Endothelial cell of umbilical vein (primary cell): ENCODE data around the gene PTPRK. TPM values are rescaled to one million over a fixed set of nuclear protein-coding genes. Genes with fewer than 3 reads are reported as not detected.

Experiments
- BruUV-seq: library from RNA; stranded (reverse); fragments of 400-500 nt; replicated peaks from 2 replicates; lab custom pipeline; 2021; lab: Mats Ljungman, UMichigan
- CTCF ChIA-PET: fragments of 300-600, 350-600 bp; sonication (Branson Sonifier 250); formaldehyde crosslinking; loops from one replicate; lab custom pipeline; 2021; ENCODE audit warnings: antibody characterized with exemption, inconsistent platforms; lab: Charles Lee
- POLR2A ChIA-PET: fragments of 300-600, 350-600 bp; sonication (Branson Sonifier 250); formaldehyde crosslinking; loops from one replicate; lab custom pipeline; 2021; ENCODE audit warnings: antibody characterized with exemption, inconsistent platforms; lab: Charles Lee
- DNase-seq: peaks from one replicate; pipeline ENCODE4 v3.0.0-alpha.2; 2011; ENCODE audit warnings: low read depth, low spot score
- FAIRE-seq: peaks from 2 replicates; lab custom pipeline; 2011; peaks lifted over from hg19 to GRCh38; lab: Jason Lieb, UNC
- H2AFZ ChIP-seq: 2 replicates; pipeline ENCODE4 v1.6.0; 2012; ENCODE audit warnings: low read depth, low read length, control low read depth, inconsistent platforms
- H3K27ac ChIP-seq: 2 replicates; pipeline ENCODE4 v1.5.1; 2011; ENCODE audit warnings: low read depth, mild to moderate bottlenecking, control low read depth, low read length, moderate library complexity; ENCODE audit not compliant: insufficient read depth
- H3K27me3 ChIP-seq, 2 experiments: 2 replicates each; pipeline versions ENCODE4 v1.6.0 to v1.6.1; 2011; ENCODE audit warnings: low read length in 2 of 2, mixed read lengths in 1 of 2; ENCODE audit not compliant: control insufficient read depth in 2 of 2, insufficient read depth in 2 of 2
- H3K36me3 ChIP-seq, 2 experiments: 2 replicates in 1 of 2; 3 replicates in 1 of 2; pipeline ENCODE4 v1.5.1; 2011; ENCODE audit warnings: low read length in 2 of 2, mild to moderate bottlenecking in 1 of 2, moderate library complexity in 1 of 2; ENCODE audit not compliant: control insufficient read depth in 2 of 2, insufficient read depth in 2 of 2; ENCODE audit errors: extremely low read depth in 1 of 2
- H3K4me1 ChIP-seq: 3 replicates; pipeline ENCODE4 v1.5.1; 2011; ENCODE audit warnings: mild to moderate bottlenecking, low read length; ENCODE audit not compliant: control insufficient read depth, insufficient read depth; ENCODE audit errors: extremely low read depth
- H3K4me2 ChIP-seq: 2 replicates; pipeline ENCODE4 v1.6.1; 2011; ENCODE audit warnings: low read length, control low read depth, mixed read lengths; ENCODE audit not compliant: insufficient read depth
- H3K4me3 ChIP-seq, 3 experiments: fragments of 200-600 bp in 1 of 3; sonication (generic), shearing (Covaris generic) in 1 of 3; replicated peaks in 1 of 3; 2 replicates each; pipeline ENCODE4 v1.5.1; 2011 to 2016; ENCODE audit warnings: control low read depth in 3 of 3, low read length in 3 of 3, mild to moderate bottlenecking in 2 of 3, inconsistent platforms in 1 of 3, low read depth in 1 of 3, moderate library complexity in 1 of 3; ENCODE audit not compliant: insufficient read depth in 1 of 3
- H3K79me2 ChIP-seq: 2 replicates; pipeline ENCODE4 v1.6.0; 2012; ENCODE audit warnings: low read length, inconsistent platforms; ENCODE audit not compliant: control insufficient read depth, insufficient read depth
- H3K9ac ChIP-seq: replicated peaks from 2 replicates; pipeline ENCODE3; 2011; ENCODE audit warnings: low read length, control low read depth; ENCODE audit not compliant: insufficient read depth; ENCODE audit errors: extremely low read depth
- H3K9me1 ChIP-seq: replicated peaks from 3 replicates; pipeline ENCODE4 v1.6.0; 2011; ENCODE audit warnings: mild to moderate bottlenecking, low read length; ENCODE audit not compliant: control insufficient read depth, insufficient read depth; ENCODE audit errors: extremely low read depth
- H3K9me3 ChIP-seq: replicated peaks from 2 replicates; pipeline ENCODE4 v1.5.1; 2012; ENCODE audit warnings: low read length, inconsistent platforms; ENCODE audit not compliant: control insufficient read depth, insufficient read depth
- H4K20me1 ChIP-seq: replicated peaks from 2 replicates; pipeline ENCODE3; 2011; ENCODE audit warnings: mild to moderate bottlenecking, low read length; ENCODE audit not compliant: control insufficient read depth, insufficient read depth; ENCODE audit errors: extremely low read depth
- CTCF ChIP-seq, 2 donors: IDR thresholded peaks; 1 replicate in 1 of 2; 2 replicates in 1 of 2; pipeline ENCODE4 v1.5.1; 2011; ENCODE audit warnings: low read length in 2 of 2, mild to moderate bottlenecking in 2 of 2, moderate library complexity in 2 of 2, control low read depth in 1 of 2, inconsistent platforms in 1 of 2, low read depth in 1 of 2; ENCODE audit not compliant: insufficient read depth in 1 of 2; ENCODE audit errors: extremely low read depth in 1 of 2
- EZH2 ChIP-seq: IDR thresholded peaks from 2 replicates; pipeline ENCODE4 v1.6.1; 2012; ENCODE audit warnings: borderline replicate concordance, low read depth, mild to moderate bottlenecking, moderate library complexity, low read length, inconsistent platforms; ENCODE audit not compliant: severe bottlenecking
- FOS ChIP-seq: IDR thresholded peaks from 2 replicates; pipeline ENCODE4 v1.6.1; 2011; ENCODE audit warnings: mild to moderate bottlenecking, low read length, moderate library complexity, borderline replicate concordance; ENCODE audit not compliant: insufficient read depth
- GATA2 ChIP-seq: IDR thresholded peaks from 2 replicates; pipeline ENCODE4 v1.7.0; 2011; ENCODE audit warnings: low read depth, mild to moderate bottlenecking, moderate library complexity, mixed read lengths, low read length; ENCODE audit not compliant: insufficient read length, insufficient read depth
- JUN ChIP-seq: IDR thresholded peaks from 2 replicates; pipeline ENCODE4 v1.6.1; 2011; ENCODE audit warnings: borderline replicate concordance, low read depth; ENCODE audit not compliant: insufficient read length, insufficient read depth
- MAX ChIP-seq: IDR thresholded peaks from 2 replicates; pipeline ENCODE4 v1.6.1; 2011; ENCODE audit not compliant: insufficient read depth, insufficient read length
- MYC ChIP-seq: IDR thresholded peaks from one replicate; pipeline ENCODE4 v1.6.1; 2011; ENCODE audit warnings: mild to moderate bottlenecking, low read depth, low read length
- POLR2A ChIP-seq: IDR thresholded peaks from 2 replicates; pipeline ENCODE4 v1.6.1; 2012; ENCODE audit warnings: low read depth, mild to moderate bottlenecking, control low read depth, low read length
- POLR2AphosphoS5 ChIP-seq: IDR thresholded peaks from 2 replicates; pipeline ENCODE4 v1.6.1; 2012; ENCODE audit warnings: low read depth, mild to moderate bottlenecking, control low read depth, low read length, moderate library complexity; ENCODE audit not compliant: insufficient read depth
- dilution Hi-C: fragments of 300-500 bp; cut with MboI; formaldehyde crosslinking; loops from one replicate; pipeline ENCODE4 v1.15.0; 2019; ENCODE audit warnings: low sequenced_read_pairs; ENCODE audit not compliant: extremely low pct_ligation_motif_present
- intact Hi-C: fragments of 100-400 bp; cut with micrococcal nuclease; formaldehyde crosslinking; loops from one replicate; pipeline ENCODE4 v1.10.0; 2022
- polyA plus RNA-seq, 4 experiments: library from polyadenylated mRNA; depleted of rRNA in 3 of 4; stranded (reverse) in 3 of 4; unstranded in 1 of 4; fragments of >200 nt; gene quantifications; 2 replicates each; pipeline versions ENCODE4 v1.2.1 to v1.2.3, GENCODE V29; 2011 to 2012; ENCODE audit warnings: missing spikeins in 1 of 4
- total RNA-seq: library from RNA; stranded (reverse); gene quantifications from 2 replicates; pipeline ENCODE4 v1.2.3, GENCODE V29; 2021

Gene PTPRK
- total and polyA plus RNA-seq, 2 donors (not counting 3 experiments of a cell fraction or from before 2014, with no cell fraction given), result 15.2 to 74.0 TPM

GRCh38 chr6:128036808-128037570 is 483.4 kb downstream of the PTPRK start:
- no peak overlapping the region for H3K4me3 ChIP-seq
- DNase-seq, result no peak
- no peak for FAIRE-seq
- no peaks in the 10 kb centered on the region for H3K9me3 ChIP-seq
- no peaks in the 10 kb centered on the region for H3K9me1 ChIP-seq
- no peaks in the 10 kb centered on the region for H3K4me1 ChIP-seq
- no peak for TF ChIP-seq GATA2
- TF ChIP-seq POLR2AphosphoS5, result no peak
- TF ChIP-seq MAX, result no peak
- no peak for TF ChIP-seq POLR2A
- TF ChIP-seq FOS, result no peak
- no peak for TF ChIP-seq JUN
- TF ChIP-seq MYC, result no peak
- TF ChIP-seq EZH2, result no peak
- no peak for TF ChIP-seq CTCF (IDR thresholded peaks at IDR 0.05; ENCODE audit: extremely low read depth in 1 of 2, insufficient read depth in 1 of 2, low read depth in 1 of 2, low read length in 2 of 2)
- H4K20me1 ChIP-seq, result no peaks in the 10 kb centered on the region
- intact Hi-C loops, result no loop called here
- BruUV-seq, result no TSS peak
- no peak overlapping the region for H3K27ac ChIP-seq
- dilution Hi-C loops, result no loop called here
- H2AFZ ChIP-seq, result no peak overlapping the region
- ChIA-PET POLR2A (no interaction called here), CTCF (no interaction called here)
- H3K9ac ChIP-seq, result no peak overlapping the region
- H3K4me2 ChIP-seq, result no peak overlapping the region
- no peaks in the 10 kb centered on the region for H3K36me3 ChIP-seq
- H3K27me3 ChIP-seq, result no peaks in the 10 kb centered on the region
- no peaks in the 10 kb centered on the region for H3K79me2 ChIP-seq
